GM21381 (cell line): ENCODE measurements around the gene ZNF837.
"Not testable (repeated sequence)": the region's sequence is repeated elsewhere in the genome, so short reads cannot be mapped to it uniquely, and the experiment has no call there.

Experiments
- ATAC-seq: cut with Tn5 transposase; IDR thresholded peaks from one replicate; pipeline ENCODE4 v1.9.1; 2021; ENCODE audit warnings: mild to moderate bottlenecking, moderate library complexity; ENCODE audit not compliant: unreplicated experiment

ZNF837 gene

DNA sequence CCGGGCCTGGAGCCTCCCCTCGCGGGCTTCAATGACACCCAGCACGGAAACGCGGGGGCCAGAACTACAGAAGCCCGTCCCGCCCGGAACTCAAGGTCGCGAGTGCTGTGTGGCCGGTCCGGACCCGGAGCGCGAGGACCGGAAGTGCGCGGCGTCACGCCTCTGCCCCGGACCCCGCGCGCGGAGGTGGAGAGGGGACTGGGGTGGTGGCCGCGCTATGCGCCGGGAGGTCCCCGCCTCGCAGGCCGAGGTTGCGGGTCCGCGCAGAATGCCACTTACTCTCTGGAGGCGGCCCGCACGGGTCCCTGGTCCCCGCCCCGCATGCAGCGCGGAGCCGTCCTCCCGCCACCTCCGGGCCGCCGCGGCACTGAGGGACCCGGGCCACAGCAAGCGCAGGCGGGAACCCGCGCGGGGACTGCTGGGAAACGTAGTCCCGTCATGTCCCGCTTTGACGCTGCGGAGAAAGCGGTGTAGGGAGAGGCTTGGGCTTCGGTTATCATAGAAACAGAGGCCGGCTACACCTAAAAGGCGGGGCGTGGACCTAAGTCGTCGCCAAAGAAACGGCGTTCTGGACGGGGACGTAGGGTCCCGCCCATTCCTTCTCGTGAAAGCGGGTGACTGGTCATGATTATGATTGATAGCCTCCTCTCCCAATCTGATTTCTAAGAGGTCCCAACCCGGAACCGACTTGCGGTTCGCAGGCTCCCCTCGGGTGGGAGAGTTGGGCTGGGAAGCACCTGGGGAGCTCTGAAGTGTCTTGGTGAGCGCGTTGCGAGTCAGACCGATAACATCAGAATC is at the start of gene ZNF837:
Gene ZNF837 (minus strand): TSS at position 369 of the 798 bp plus-strand sequence. CDS start 11,698 bp downstream, outside the sequence.
- ATAC-seq, result peak; percentile 82

DNA sequence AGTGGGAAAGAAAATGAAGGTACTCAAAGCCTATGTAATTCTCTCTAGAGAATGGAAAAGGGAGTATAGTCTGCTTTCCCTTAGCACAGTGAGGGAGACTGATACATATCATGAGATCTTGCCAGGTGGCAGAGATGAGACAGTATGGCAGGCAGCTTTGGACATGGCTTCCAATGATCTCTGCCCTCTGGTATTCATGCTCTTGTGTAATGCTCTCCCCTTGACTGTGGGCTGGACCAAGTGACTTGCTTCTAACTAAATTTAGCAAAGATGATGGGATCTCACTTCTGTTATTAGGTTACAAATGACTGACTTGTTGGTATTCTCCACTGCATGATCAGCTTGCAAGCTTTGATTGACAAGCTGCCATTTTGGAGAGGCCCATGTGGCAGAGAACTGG is 48.9 kb upstream of the ZNF837 start:
- ATAC-seq, result no peak

DNA sequence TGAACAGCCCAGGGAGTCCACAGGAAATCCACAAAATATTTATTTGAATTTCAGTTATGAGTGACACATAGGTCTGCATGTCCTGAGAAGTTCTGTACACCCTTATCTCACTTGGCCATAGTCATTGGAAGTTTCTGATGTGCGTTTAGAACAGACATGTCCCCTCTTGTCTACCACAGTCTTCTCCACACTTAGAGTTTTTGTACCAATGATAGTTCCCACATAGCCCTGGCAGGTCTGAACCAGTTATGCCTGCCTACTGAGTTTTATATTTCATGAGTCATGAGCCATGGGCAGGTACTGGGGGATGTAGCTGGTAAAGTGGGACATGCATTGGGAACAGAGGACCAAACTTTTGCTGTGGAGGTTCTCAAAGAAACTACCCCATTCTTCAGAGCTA is 47.8 kb upstream of the ZNF837 start:
- ATAC-seq, result no peak

DNA sequence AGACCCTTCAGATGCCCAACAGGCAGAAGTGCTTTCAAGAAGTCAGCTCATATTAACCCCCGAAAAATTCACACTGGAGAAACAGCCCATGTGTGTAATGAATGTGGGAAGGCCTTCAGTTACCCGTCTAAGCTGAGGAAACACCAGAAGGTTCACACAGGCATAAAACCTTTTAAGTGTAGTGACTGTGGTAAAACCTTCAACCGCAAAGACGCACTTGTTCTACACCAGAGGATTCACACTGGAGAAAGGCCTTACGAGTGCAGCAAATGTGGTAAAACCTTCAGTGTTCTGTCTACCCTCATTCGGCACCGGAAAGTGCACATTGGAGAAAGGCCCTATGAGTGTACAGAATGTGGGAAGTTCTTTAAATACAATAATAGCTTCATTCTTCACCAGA is 36.2 kb upstream of the ZNF837 start:
- no peak for ATAC-seq

DNA sequence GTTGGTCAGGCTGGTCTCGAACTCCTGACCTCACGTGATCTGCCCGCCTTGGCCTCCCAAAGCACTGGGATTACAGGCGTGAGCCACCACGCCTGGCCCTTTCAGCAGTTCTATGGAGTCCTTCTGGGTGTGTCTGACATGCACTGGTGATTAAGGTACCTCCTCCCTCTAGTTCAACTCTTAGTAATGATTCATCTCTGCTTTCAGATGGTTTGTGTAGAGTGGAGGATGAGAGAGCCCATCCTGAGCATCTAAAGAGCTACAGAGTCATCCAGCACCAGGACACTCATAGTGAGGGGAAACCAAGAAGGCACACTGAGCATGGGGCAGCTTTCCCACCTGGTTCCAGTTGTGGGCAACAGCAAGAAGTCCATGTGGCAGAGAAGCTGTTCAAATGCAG is 35.8 kb upstream of the ZNF837 start:
- ATAC-seq, result no peak

DNA sequence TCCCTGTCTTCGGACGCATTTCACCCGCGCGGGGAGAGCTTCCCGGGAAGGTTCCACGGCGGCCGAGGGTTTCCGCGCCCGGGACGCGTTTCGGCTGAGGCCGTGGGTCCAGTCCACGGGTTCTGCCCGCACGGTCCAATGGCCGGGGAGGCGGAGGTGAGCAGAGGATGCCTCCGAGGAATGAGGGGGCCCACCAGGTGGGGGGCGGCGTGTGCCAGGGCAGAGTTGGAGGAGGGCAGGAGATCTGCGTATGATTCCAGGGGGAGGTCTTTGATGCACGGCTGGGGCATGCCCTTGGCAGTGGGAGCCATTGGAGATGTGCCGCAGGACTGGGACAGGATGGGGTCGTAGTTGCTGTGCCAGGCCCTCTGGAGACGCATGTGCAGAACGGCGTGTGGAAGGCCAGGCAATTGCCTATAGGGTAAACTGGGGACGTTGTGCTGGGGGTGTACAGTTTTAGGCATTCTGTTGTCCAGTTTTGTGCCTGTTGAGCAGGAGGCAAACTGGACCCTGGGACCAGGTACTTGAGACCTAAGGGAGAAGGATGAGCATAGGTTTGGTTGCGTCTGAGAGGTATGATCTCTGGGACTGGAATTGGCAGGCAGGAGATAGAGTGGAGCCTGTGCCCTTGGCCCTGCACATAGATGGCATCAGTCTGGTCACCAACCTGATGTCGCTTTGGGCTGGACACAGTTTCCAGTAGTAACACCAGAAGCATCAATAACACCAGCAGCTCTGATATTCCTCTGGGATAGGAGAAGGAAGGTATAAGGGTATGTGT is 28.4 kb upstream of the ZNF837 start:
- no peak for ATAC-seq

DNA sequence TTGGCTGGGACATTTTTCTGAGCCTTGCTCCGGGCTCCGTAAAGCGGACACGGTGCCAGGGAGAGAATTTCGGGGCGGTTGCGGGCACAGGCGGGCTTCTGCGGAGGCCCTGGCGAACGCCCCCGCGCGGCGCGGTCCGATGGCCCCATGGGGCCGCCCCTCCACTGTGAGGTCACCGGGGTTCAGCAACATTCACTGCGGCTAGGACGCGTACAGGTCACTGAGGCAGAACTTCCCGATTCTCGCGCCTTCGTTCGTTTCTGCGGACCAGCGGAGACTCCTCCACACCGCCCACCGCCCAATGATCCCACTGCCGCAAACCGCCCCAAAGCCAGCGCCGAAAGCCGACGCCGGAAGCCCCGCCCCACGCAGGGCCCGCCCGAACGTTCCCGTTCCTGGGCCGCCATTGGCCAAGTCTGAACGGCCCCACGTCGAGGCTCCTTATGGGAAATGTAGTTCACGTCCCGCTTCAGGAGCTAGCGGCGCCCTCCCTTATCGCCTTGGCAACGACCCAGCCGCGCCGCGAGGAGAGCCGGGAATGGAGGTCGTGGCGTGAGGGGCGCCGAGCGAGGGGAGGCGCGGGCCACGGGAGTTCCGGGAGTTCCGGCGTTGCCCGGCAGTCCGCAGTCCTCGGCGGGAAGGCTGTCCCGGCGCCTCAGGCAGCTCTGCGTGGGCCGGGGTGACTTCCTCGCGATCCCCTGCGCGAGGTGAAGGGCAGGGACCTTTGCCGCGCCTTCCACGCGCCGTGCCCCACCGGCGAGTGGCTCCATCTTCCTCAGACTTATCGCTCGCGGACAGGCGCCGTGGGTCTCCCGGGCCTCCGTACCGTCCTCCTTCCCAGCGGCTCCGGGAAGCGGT is 27.6 kb upstream of the ZNF837 start, which contains the start of gene ZNF584:
Gene ZNF584 (plus strand): TSS at position 498 of the 858 bp plus-strand sequence. CDS start 499 bp downstream, outside the sequence.
- ATAC-seq, result peak; percentile 80

DNA sequence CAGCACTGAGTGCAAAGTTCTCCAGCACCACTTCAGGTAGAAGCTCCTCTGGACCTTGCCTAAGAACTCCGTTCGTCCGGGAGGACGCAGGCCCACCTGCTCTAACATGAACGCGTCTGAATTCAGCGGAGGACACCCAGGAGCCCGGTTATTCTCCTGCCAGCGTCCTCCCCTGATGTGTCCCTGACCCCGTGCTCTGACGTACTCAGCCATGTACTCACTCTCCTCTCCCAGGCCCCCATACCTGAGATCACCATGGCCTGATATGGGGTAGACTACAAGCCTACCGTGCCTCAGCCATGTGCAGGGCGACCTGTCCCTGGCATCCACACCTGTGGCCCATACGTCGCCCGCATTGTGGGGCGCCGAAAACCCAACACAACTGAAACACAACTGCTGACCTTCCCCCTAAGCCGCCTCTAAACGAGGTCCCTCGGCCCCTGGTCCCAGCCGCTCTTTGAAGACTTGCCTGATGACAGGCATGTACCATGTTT is 26.9 kb upstream of the ZNF837 start:
- no peak for ATAC-seq

DNA sequence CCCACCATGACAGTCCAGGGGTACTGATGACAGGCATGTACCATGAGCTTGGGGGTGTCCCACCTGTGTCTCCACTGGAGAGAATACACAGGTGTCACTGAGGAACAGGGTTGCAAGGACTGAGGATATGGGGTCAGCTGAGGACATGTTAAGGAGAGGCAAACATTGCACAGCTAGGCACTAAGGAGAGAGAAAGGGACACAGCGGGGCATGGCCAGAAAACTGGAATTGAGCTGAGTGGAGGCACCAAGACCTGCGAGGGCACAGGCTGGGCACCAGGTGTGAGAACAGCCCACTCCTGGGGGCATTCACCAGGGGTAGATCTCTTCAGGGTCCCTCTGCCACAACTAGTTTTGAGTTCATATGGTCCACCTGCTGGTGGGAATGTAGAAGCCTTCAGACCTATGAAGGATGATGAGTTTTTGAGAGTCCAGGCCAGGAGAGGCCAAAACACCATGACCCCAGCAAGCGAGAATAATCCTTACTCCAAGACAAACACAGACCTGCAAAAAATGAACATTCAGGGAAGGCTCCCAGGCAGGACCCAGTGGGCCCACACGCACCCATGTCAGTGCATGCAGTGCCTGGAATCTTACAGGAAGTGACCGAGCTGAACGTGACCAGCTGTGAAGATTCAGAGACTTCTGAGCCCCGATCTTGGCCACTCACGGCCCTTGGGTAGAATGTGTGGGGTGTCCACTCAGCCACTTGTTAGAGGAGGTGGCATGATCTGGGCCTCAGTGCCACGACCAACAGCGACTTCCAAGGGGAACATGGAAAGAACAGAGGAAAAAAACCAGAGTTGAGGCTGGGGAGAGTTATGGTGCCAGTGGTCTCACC is 26.2 kb upstream of the ZNF837 start:
- ATAC-seq, result no peak

DNA sequence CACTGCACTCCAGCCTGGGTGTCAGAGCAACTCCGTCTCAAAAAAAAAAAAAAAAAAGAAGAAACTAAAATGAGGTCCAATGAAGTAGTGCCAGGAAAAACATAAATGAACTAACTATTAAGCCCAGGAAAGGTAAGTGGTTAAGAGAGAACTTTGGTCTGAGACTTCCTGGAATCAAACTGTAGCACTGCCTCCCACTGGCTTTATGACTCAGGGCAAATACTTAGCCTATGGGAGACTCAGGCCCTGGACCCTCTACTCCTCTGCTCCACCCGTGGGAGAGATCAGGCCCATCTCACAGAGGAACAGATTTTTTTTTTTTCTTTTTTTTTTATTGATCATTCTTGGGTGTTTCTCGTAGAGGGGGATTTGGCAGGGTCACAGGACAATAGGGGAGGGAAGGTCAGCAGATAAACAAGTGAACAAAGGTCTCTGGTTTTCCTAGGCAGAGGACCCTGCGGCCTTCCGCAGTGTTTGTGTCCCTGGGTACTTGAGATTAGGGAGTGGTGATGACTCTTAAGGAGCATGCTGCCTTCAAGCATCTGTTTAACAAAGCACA is 23.2 kb upstream of the ZNF837 start:
- not testable (repeated sequence) for ATAC-seq

DNA sequence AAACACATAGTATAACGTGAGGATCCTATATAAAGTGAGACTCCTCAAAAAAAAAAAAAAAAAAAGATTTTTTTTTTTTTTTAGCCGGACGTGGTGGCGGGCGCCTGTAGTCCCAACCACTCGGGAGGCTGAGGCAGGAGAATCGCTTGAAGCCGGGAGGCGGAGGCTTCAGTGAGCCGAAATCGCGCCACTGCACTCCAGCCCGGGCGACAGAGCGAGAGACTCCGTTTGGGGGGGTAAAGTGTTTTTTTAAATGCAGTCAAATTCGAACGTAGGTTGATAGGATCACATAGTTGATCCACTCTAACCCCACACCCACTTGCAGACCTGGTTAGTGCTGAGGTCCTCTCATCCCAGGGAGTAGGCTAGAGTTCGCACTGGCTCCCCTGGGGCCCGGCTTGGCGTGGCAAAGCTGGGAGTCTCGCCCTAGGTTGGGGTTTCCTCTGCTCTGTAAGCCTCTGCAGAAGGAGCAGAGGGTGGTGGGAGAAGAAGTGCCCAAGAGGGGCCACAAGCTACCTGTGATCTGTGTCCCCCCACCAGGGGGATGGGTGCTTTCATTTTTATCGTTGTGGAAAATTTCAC is 21.1 kb upstream of the ZNF837 start:
- ATAC-seq, result no peak

DNA sequence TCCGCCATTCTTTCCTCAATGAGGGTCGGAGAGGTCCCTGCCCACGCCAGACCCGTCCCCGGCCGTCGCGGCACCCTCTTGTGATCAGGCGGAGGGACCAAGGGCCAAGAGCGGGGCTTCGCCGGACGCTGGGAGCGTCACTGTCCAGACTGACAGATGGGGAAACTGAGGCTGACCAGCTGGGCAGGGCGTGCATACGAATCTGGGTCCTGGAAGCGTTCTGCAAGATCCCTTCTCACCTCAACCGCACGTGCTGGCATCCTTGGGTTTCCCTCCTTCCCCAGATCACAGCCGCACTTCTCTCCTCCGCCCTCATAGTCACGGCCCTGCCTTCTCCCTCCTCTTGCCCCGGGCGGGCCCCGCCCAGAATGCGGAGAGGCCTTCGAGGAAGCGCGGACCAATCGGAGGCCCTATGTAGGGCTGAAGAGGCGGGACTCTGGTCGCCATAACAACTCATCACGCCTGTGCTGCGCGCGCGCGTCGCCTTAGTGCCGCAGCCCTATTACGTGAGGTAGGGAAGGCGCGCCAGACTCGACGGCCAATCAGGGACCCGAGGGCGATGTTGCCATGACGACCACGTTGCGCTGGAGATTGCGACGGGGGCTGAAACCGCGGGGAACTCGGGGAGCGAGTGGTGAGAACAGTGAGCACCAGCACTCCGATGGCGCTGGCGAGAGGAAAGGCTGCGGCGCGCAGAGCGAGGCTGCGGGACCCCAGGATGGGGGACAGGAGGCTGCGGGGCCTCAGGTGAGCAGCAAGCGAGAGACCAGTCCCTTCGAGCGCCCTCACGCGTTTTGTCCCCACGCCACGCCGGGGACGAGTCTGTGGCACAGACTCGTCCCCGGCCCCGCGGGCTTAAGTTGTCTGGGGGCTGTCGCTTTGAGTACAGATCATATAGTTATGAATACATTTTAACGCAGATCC is 20.3 kb upstream of the ZNF837 start:
- peak; percentile 95 for ATAC-seq

DNA sequence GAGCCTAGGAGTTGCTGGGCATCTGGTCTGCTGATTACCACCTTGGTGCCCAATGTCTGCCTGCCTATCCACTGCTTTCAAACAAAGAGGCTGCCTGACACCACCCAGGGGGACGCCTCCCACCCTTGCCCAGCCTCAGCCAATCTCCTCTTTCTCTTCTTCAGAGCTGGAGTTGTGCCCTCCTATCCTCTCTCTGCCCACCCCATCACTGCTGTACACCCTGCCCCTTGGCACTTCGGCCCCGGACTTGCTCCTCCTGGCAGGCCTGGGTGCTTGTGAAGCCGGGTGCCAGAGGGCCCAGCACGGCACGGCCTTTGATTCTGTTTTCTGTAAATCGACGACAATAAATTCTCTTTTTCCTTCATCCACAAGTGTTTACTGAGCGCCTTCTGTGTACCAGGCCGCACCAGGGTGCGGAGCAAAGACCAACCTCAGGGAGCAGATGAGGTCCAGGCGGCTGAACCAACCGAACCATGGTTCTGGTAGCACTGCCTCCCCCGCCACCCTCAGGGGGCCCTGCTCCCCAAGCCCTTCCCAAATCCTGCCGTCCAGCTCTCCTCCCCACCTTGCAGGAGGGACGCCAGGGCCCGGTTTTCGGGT is 19.6 kb upstream of the ZNF837 start:
- ATAC-seq, result no peak

DNA sequence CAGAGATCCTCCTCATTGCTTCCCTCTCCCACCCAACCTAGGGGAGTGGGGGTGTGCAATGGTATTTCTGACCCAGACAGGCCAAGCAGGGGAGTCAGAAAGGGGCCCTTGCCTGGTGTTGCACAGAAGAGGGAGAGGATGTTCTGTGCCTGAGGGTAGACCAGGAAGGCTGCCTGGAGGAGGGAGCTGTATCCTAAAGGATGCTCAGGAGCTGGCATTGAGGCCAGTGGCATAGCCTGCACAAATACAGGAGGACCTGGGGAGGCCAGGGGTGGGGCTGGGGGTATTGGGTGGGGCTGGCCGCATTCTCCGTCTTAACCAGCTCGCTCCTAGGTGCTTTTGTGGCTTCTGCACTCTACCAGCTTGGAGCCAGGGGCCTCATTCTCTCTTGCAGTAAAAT is 19.1 kb upstream of the ZNF837 start:
- ATAC-seq, result no peak

DNA sequence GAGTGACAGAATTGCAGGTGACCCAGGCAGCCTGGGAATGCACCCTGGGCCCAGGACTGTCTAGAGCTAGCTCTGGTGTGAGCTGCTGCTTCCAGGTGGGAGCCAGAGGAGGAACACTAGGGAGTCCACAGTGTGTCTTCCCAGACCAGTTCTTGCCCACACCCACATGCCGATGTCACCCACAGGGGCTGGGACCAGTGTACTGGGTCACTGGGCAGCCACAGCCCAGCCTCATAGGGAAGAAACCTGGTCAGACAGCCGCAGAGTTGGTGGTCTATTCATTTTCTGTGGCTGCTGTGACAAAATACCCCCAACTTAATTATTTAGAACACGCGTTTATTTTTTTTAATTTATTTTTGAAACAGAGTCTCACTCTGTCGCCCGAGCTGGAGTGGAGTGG is 17.7 kb upstream of the ZNF837 start:
- no peak for ATAC-seq

DNA sequence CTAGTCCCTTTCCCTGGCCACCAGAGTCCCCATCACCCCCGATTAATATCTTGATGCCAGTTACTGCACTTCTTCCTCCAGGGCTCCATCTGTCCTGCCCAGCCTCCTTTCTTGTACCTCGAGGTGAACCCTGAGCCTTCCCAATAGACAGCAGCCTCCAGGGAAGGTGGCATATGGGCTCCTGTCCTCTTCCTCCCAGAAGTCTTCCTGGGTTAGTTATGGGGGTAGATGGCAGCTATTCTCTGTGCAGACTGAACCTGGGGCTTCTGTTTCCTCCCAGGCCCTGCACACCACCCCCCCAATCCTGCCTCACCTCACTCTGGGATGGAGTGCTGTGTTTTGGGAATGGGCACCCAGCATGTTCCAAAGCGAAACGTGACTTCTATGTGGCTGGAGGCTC is 17.3 kb upstream of the ZNF837 start:
- no peak for ATAC-seq

DNA sequence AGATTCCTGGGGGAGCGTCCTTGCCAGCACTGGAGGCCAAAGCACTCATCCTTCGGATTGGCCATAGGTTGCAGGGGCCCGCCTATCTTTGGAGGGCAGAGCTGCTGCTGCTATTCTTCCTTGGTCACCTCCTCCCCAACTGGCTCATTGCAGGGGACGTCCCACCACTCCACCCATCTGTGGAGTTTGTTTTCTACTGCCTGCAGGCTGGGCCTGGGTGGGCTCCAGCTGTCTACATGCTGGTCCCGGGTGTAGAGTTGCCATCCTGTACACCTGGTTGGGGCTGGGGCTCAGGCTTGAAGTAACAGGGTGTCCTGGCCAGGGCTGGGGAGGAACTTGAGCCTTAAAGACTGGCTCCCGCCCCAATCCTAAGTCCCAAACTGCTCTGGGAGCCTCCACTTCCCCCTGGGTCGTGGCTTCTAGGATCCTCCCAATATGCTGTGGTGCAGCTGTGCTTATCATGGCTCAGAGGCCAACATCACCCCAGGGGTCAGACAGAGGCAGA is 16.8 kb upstream of the ZNF837 start:
- no peak for ATAC-seq
